ENCODE measurements around the gene HNRNPC. TPM values are rescaled to one million over a fixed set of nuclear protein-coding genes. Genes with fewer than 3 reads are reported as not detected.

The HNRNPC gene
- total and polyA plus RNA-seq, 2 of the 8 experiments (the other 6 are each of a cell fraction or from before 2014, with no cell fraction given) = 781 to 1,207 TPM

DNA sequence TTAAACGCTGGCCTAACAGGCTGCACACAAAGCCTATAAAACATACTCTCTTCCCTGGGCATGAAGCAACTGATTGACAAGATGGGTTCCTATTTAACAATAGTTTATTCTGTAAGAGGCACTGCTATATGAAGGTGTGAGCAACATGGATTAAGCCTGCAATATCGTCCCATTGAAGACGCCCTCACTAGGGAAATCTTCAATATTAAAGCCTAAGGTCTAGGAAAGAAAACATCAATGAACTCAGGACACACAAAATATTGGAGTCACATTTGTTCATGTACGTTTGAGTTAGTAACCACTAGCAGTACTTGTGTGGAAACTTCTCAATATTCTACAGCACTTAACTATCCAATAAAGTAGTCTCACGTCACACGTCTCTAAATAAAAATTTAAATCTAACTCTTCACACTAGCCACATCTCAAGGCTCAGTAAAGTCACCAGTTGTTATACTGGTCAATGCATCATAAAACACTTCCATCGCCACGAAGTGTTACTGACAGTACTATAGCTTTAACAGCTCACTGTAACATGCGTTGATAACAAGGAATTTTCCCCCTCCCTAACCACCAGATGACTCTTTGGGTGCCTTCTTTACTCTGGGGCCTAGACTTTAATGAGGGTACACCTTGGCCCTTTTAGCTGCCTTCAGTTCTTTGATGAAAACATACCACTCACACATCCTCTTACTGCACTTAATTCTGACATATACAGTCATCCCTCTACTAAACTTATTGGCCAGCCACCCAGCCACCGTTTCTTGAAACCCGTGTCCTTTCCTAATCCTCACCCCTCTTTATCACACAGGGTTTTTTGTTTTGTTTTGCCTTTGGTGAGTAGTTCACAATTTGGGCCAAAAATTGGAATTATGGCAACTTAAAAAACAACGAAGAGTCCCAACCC, 63.3 kb downstream of the HNRNPC start (continued):
- no peak for TF ChIP-seq HDAC2 (IDR thresholded peaks at IDR 0.05; ENCODE audit: borderline replicate concordance in 1 of 2, low read depth in 2 of 2, low read length in 2 of 2)
- no peak for TF ChIP-seq EGR1 (IDR thresholded peaks at IDR 0.05; ENCODE audit: borderline replicate concordance, low read depth, low read length)
- no peak for TF ChIP-seq CHD2 (IDR thresholded peaks at IDR 0.05; ENCODE audit: low read length)
- TF ChIP-seq POLR2AphosphoS5 (IDR thresholded peaks at IDR 0.05; ENCODE audit: low read depth, low read length) = peak; percentile 82
- TF ChIP-seq, protein P1, sequence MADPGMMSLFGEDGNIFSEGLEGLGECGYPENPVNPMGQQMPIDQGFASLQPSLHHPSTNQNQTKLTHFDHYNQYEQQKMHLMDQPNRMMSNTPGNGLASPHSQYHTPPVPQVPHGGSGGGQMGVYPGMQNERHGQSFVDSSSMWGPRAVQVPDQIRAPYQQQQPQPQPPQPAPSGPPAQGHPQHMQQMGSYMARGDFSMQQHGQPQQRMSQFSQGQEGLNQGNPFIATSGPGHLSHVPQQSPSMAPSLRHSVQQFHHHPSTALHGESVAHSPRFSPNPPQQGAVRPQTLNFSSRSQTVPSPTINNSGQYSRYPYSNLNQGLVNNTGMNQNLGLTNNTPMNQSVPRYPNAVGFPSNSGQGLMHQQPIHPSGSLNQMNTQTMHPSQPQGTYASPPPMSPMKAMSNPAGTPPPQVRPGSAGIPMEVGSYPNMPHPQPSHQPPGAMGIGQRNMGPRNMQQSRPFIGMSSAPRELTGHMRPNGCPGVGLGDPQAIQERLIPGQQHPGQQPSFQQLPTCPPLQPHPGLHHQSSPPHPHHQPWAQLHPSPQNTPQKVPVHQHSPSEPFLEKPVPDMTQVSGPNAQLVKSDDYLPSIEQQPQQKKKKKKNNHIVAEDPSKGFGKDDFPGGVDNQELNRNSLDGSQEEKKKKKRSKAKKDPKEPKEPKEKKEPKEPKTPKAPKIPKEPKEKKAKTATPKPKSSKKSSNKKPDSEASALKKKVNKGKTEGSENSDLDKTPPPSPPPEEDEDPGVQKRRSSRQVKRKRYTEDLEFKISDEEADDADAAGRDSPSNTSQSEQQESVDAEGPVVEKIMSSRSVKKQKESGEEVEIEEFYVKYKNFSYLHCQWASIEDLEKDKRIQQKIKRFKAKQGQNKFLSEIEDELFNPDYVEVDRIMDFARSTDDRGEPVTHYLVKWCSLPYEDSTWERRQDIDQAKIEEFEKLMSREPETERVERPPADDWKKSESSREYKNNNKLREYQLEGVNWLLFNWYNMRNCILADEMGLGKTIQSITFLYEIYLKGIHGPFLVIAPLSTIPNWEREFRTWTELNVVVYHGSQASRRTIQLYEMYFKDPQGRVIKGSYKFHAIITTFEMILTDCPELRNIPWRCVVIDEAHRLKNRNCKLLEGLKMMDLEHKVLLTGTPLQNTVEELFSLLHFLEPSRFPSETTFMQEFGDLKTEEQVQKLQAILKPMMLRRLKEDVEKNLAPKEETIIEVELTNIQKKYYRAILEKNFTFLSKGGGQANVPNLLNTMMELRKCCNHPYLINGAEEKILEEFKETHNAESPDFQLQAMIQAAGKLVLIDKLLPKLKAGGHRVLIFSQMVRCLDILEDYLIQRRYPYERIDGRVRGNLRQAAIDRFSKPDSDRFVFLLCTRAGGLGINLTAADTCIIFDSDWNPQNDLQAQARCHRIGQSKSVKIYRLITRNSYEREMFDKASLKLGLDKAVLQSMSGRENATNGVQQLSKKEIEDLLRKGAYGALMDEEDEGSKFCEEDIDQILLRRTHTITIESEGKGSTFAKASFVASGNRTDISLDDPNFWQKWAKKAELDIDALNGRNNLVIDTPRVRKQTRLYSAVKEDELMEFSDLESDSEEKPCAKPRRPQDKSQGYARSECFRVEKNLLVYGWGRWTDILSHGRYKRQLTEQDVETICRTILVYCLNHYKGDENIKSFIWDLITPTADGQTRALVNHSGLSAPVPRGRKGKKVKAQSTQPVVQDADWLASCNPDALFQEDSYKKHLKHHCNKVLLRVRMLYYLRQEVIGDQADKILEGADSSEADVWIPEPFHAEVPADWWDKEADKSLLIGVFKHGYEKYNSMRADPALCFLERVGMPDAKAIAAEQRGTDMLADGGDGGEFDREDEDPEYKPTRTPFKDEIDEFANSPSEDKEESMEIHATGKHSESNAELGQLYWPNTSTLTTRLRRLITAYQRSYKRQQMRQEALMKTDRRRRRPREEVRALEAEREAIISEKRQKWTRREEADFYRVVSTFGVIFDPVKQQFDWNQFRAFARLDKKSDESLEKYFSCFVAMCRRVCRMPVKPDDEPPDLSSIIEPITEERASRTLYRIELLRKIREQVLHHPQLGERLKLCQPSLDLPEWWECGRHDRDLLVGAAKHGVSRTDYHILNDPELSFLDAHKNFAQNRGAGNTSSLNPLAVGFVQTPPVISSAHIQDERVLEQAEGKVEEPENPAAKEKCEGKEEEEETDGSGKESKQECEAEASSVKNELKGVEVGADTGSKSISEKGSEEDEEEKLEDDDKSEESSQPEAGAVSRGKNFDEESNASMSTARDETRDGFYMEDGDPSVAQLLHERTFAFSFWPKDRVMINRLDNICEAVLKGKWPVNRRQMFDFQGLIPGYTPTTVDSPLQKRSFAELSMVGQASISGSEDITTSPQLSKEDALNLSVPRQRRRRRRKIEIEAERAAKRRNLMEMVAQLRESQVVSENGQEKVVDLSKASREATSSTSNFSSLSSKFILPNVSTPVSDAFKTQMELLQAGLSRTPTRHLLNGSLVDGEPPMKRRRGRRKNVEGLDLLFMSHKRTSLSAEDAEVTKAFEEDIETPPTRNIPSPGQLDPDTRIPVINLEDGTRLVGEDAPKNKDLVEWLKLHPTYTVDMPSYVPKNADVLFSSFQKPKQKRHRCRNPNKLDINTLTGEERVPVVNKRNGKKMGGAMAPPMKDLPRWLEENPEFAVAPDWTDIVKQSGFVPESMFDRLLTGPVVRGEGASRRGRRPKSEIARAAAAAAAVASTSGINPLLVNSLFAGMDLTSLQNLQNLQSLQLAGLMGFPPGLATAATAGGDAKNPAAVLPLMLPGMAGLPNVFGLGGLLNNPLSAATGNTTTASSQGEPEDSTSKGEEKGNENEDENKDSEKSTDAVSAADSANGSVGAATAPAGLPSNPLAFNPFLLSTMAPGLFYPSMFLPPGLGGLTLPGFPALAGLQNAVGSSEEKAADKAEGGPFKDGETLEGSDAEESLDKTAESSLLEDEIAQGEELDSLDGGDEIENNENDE (IDR thresholded peaks at IDR 0.05; ENCODE audit: insufficient replicate concordance, low read length) = no peak

Data from H1 (cell line).